Activated T-cell treated with anti-CD3 and anti-CD28 coated beads, Interleukin-2, amount 50 U/mL, for 24 hours (primary cell): ENCODE measurements around the gene NECTIN4.

Experiments
- DNase-seq: peaks from one replicate; pipeline ENCODE4 v3.0.0-alpha.2; 2020
- H3K27ac Mint-ChIP-seq: 2 replicates; pipeline ENCODE4 v1.8.0; 2020; ENCODE audit warnings: mild to moderate bottlenecking, mixed read lengths
- H3K27me3 Mint-ChIP-seq: 2 replicates; pipeline ENCODE4 v1.8.0; 2020; ENCODE audit warnings: mixed read lengths
- H3K36me3 Mint-ChIP-seq: 2 replicates; pipeline ENCODE4 v1.8.0; 2020; ENCODE audit warnings: low read depth, mixed read lengths
- H3K4me1 Mint-ChIP-seq: 2 replicates; pipeline ENCODE4 v1.8.0; 2020; ENCODE audit warnings: low read depth, mixed read lengths
- H3K4me3 Mint-ChIP-seq: 2 replicates; pipeline ENCODE4 v1.8.0; 2020; ENCODE audit warnings: mild to moderate bottlenecking, moderate library complexity, mixed read lengths
- H3K9me3 Mint-ChIP-seq: 2 replicates; pipeline ENCODE4 v1.8.0; 2020; ENCODE audit warnings: mixed read lengths

NECTIN4 gene

DNA sequence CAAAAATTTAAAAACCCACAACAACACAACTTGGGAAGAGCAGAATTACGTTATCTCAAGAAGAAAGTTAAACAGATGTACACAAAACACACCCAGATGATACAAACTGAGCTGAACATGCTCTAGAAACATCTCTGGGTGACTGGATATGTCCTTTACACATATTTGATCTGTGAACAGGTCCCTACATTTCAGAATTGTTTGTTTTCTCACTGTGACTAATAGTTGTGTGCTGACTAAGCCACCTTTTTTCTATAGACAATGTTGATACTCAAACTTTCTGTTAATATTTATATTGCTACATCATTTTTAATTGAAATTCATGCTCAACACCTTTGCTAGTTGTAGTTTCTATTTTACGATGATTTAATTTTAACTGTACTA lies 67.4 kb downstream of the NECTIN4 start:
- H3K36me3 Mint-ChIP-seq, result peaks cover 3% of the 10 kb centered on the region
- H3K27me3 Mint-ChIP-seq, result no peaks in the 10 kb centered on the region
- H3K27ac Mint-ChIP-seq, result no peak overlapping the region
- H3K9me3 Mint-ChIP-seq, result peaks cover 2% of the 10 kb centered on the region
- peaks cover 45% of the 10 kb centered on the region for H3K4me1 Mint-ChIP-seq
- DNase-seq, result no peak
- peak overlapping the region; percentile 86 for H3K4me3 Mint-ChIP-seq

DNA sequence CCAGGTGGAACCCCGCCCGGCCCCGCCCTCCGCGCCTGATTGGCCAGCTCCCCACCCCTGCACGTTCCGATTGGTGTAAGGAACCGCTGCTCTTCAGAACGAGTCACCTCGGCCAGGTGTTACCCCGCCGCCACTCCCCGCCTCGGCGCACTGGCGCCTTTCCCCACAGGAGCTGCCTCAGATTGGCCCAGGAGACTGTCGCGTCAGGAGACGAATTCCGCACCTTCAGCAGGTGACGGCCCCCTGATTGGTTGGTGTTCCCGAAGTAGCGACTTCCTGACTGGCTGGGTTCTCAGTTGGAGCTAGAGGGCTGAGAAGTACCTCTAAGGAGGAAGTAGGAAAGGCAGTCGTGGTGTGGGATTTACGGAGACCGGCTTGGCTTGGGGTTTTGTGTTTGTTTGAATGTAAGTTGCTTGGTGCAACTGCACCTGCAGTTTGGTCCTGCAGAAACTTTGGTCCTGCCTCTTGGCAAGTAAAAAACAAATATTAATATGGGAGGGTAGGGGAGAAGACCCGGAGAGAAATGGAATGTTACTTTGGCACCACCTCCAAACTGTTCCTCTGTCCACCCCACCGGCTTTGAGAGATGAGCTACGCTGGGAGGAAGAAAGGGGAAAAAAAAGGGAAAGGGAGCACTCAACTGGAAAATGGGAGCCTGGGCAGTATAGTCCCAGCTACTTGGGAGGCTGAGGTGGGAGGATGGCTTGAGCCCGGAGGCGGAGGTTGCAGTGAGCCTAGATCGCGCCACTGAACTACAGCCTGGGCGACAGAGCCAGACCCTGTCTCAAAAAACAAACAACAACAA lies 68.0 kb downstream of the NECTIN4 start:
- DNase-seq, result peak; percentile 87
- Mint-ChIP-seq H3K4me1 (peaks cover 46% of the 10 kb centered on the region), H3K36me3 (no peaks in the 10 kb centered on the region), H3K4me3 (peak overlapping the region; percentile 86), H3K9me3 (no peaks in the 10 kb centered on the region), H3K27ac (peak overlapping the region; percentile 83), H3K27me3 (no peaks in the 10 kb centered on the region)
